HL-60/S4 (cell line): ENCODE measurements around the gene PDXP.
"Not testable (repeated sequence)": the region's sequence is repeated elsewhere in the genome, so short reads cannot be mapped to it uniquely, and the experiment has no call there.

Experiments
- in situ Hi-C: fragments of 300-500 bp; cut with MboI; formaldehyde crosslinking; loops from 2 replicates; pipeline ENCODE4 v1.14.3; 2022; ENCODE audit warnings: low sequenced_read_pairs

Gene PDXP

GRCh38 chr22:37641561-37641949 lies 17.0 kb upstream of the PDXP start:
- in situ Hi-C loops: no loop called here

DNA sequence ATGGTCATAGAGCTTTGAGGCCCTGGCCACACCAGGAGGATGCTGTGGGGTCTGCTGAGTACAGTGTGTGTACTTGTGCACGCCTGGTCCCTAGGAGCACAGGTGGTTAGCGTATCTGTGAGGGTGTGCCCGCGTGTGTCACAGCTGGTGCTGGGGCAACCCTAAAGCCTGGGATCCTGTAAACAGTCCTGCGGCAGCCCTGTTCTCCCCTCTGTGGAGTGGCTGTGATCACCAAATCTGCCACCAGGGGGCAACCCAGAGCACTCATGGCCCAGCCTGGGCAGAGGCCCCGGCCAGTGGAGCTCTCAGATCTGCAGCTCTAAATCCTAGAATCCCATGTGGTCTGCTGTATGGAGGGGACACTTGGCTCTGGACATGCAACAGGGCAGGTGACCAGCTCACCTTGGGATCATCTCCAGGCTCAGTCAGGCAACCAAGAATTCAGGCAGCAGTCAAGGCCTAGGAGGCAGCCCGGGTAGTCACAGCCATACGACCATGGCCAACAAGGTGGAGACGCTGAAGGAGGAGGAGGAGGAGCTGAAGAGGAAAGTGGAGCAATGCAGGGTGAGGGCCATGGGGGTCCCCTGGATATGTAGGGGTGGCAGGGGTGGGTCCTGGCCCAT lies 15.2 kb upstream of the PDXP start:
- in situ Hi-C loops: no loop called here

- in situ Hi-C loops: no loop called here
Observed at GRCh38 chr22:37647317-37647716, 11.2 kb upstream of the PDXP start.

- in situ Hi-C loops: no loop called here
Observed at GRCh38 chr22:37647928-37648327, 10.6 kb upstream of the PDXP start.

- in situ Hi-C loops: no loop called here
Observed at GRCh38 chr22:37650463-37651136, 7.9 kb upstream of the PDXP start.

- in situ Hi-C loops: no loop called here
Observed at GRCh38 chr22:37654563-37655251, 3.8 kb upstream of the PDXP start.

GRCh38 chr22:37655252-37655563 lies 3.3 kb upstream of the PDXP start:
- in situ Hi-C loops: no loop called here

DNA sequence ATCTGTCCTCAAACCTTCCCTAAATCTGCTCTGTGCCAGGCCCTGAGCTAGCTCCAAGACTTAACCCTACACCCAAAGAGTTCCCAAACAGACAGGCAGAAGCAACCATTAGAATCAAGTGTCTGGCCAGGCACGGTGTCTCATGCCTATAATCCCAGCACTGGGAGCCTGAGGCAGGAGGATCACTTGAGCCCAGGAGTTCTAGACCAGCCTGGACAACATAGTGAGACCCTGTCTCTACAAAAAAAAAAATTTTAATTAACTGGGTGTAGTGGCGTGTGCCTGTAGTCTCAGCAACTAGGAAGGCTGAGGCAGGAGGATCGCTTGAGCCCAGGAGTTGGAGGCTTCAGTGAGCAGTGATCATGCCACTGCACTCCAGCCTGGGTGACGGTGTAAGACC lies 1.9 kb upstream of the PDXP start:
- in situ Hi-C loops: not testable (repeated sequence)

DNA sequence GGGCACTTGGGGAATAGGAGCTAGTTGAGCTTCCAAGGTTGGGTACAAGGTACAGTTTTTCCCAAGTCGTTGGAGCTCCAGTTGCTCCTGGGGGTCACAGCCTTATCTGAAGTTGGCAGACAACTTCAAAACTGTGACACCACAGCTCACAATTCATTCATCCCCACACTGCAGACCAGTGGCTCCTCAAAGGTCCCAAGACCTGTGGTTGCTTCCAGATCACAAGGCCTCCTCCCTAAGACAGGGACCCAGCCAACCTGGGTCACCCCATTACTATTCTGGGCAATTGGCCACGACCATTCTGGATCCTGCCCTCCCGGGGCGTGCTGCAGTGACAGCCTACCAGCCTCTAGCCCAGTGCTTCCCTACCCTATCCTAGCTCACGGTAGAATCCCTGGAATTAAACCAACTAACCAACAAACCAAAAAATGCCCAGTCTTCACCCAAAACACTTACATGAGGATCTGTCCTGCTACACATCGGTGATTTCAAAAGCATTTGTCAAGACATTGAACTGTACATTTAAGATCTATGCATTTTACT lies 862 bp upstream of the PDXP start:
- in situ Hi-C loops: no loop called here

- in situ Hi-C loops: no loop called here
Observed at GRCh38 chr22:37659066-37659896, 758 bp downstream of the PDXP start.

DNA sequence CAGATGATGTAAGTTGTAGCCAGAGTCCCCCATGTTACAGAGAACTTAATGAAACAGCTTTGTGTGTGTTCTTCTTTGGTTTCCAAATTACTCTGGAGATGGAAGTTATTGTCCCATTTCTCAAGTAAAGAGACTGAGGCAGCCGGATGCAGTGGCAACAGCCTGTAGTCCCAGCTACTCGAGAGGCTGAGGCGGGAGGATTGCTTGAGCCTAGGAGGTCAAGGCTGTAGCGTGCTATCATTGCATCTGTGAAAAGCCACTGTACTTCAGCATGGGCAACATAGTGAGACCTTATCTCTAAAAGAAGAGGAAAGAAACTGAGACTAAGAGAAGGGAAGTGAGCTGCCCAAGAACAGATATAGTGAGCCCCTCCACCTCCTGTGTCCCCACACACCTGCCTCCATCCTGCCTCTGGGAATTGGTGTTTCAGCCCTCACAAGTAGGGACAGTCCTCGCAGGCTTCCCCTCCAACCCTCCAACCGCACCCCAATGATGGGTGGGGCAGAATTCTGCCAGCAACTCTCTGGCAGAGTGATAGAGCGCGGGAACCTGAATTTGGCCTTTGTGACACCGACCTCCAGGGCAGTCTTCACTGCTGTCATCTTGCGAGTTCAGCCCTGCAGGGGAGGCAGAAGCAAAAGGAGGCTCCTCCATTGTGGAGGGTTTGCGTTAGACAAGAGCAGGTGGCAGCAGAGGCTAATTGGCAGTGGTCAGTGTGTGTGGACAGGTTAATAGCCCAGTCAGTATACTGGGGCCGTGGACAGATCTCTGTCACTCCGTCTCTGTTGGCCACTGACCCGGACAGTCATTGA lies 1.6 kb downstream of the PDXP start:
- in situ Hi-C loops: no loop called here

GRCh38 chr22:37660709-37661045 lies 2.2 kb downstream of the PDXP start:
- in situ Hi-C loops: no loop called here

DNA sequence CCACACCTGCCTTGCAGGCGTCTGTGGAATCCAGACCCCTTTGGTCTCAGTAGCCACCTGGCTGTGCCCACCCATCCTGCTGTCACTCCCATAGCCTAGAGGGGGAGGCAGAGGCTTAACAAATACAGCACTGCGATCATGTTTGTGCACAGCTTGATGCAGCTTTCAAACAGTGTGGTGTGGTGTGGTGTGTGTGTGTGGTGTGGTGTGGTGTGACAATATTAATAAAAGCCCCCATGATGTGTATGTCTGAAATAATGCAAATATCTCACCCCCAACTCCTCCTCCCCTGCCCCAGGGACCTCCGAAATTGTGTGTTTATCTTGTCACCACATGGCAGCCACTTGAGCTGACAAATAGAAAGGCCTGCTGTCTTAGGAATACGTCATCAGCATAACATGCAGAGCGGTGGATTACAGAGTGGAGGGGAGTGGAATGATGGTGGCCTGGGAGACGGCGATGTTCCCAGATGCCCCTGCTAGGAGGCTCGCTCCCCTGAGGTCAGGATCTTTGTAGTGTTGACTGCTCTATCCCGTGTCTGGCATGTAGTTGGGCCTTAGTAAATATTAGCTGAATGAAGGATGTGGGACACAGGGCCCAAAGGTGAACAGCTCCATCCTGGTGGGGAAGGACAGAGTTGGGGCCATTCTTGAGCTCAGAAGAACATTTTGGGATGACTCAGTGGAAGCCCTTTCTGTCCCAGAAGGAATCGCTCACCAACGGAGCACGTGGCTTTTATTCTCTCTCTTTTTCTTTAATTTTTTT lies 2.8 kb downstream of the PDXP start:
- in situ Hi-C loops: no loop called here

DNA sequence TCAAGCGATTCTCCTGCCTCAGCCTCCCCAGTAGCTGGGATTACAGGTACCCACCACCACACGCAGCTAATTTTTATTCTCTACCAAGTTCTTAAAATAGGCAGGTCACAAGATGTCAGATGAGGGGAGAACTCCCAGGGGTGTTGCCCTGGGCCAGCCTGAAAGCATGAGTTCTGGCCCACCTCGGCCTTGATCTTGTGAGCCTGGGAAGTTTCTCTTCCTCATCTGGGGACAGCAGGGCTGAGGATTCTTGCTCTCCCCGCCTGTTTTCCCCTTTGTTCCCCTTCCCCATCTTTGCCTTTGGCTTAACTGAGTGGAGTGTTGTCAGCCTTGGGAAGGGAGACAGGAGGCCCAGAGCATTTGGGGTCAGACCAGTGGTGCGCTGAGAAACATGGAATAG lies 3.5 kb downstream of the PDXP start:
- in situ Hi-C loops: no loop called here

DNA sequence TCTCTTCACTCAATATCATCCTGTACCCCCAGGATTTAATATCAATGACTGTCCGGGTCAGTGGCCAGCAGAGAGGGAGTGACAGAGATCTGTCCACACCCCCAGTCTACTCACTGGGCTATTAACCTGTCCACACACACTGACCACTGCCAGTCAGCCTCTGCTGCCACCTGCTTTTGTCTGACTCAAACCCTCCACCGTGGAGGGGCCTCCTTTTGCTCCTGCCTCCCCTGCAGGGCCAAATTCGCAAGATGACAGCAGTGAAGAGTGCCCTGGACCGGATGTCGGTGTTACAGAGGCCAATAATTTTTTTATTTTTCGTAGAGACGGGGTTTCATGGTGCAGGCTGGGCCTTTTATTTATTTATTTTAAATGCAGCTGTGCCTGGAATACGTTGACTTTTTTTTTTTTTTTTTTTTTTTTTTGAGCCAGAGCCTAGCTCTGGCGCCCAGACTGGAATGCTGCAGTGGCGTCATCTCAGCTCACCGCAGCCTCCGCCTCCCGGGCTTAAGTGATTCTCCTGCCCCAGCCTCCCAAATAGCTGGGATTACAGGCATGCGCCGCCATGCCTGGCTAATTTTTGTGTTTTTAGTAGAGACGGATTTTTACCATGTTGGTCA lies 5.1 kb downstream of the PDXP start:
- in situ Hi-C loops: no loop called here

DNA sequence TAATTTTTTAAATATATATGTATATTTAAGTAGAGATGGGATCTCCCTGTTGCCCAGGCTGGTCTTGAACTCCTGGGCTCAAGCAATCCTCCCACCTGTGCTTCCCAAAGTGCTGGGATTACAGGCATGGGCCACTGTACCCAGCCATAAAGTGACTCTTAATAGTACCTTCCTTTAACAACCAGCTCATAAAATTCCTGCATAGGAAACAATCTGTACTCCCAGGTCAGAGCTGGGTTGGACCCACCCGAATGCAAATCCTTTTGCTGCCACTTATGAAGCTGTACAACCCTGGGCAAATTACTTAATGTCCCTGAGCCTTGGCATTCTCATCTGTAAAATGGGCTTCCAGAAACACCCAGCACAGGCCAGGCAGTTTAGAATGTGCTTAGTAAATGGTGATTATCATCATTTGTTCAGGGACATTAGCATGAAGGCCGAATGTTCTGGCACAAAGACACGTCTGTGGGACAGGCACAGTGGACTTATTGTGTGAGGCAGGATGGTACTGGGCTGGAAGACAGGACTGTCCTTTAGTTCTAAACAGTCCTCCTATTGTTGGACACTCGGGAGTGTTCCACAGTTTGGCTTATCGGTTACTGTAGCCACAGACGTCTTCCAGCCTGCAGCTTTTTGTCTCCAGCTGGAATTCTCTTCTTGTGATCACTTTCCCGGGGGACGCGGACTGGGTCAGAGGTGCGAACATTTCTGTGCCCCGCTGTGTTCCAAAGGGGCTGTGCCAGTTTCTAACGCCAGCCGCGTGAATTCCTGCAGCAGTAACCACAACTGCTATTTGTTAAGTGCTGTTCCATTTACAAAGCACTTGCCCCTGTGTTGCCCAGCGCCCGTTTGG lies 6.0 kb downstream of the PDXP start:
- in situ Hi-C loops: no loop called here

DNA sequence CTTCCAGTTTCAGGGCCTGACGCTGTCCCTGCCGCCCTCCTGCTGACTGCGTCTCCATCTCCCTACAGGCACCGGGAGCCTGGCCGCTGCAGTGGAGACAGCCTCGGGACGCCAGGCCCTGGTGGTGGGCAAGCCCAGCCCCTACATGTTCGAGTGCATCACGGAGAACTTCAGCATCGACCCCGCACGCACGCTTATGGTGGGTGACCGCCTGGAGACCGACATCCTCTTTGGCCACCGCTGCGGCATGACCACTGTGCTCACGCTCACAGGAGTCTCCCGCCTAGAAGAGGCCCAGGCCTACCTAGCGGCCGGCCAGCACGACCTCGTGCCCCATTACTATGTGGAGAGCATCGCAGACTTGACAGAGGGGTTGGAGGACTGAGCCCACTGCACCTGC lies 7.0 kb downstream of the PDXP start:
- in situ Hi-C loops: no loop called here

- in situ Hi-C loops: no loop called here
Observed at GRCh38 chr22:37669586-37669985, 11.1 kb downstream of the PDXP start.
